HG02642 (cell line): ENCODE results near the gene ZC4H2.
A peak's percentile ranks its signal among the peaks of the same experiment; 100 is the strongest.
"Not testable (repeated sequence)": the region's sequence is repeated elsewhere in the genome, so short reads cannot be mapped to it uniquely, and the experiment has no call there.

Experiments
- ATAC-seq: cut with Tn5 transposase; IDR thresholded peaks from one replicate; pipeline ENCODE4 v1.9.1; 2021; ENCODE audit warnings: mild to moderate bottlenecking; ENCODE audit not compliant: unreplicated experiment, poor library complexity

ZC4H2 gene, protein sequence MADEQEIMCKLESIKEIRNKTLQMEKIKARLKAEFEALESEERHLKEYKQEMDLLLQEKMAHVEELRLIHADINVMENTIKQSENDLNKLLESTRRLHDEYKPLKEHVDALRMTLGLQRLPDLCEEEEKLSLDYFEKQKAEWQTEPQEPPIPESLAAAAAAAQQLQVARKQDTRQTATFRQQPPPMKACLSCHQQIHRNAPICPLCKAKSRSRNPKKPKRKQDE

GRCh38 chrX:64975989-64976672 lies at the start of gene ZC4H2:
Gene ZC4H2 (minus strand): TSS chrX:64976450. CDS start chrX:64976377, 73 bp downstream.
- ATAC-seq: peak; percentile 100

DNA sequence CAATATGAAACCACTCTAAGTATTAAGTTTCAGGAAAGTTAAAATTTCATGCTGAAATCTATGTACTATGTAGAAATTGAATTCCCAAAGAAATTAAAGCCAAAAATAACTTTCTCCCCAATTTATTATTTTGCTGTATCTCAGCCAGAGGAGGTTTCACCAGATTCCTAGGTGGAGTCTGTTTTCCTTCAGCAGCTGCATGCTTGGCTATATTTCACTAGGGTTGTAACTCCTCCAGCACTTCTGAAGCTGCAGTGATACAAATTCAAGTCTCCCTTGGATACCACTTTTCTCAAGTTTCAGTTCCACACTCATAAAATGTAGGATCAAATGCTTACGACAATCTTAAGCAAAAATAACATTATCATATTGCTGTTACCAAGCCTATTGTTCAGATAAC lies 41.2 kb upstream of the ZC4H2 start:
- ATAC-seq: no peak

- no peak for ATAC-seq
Observed at GRCh38 chrX:65014230-65014629, 38.0 kb upstream of the ZC4H2 start.

- ATAC-seq: no peak
Observed at GRCh38 chrX:65009459-65009858, 33.2 kb upstream of the ZC4H2 start.

GRCh38 chrX:65002208-65002607 lies 26.0 kb upstream of the ZC4H2 start:
- not testable (repeated sequence) for ATAC-seq

- no peak for ATAC-seq
Observed at GRCh38 chrX:64996805-64997204, 20.6 kb upstream of the ZC4H2 start.

GRCh38 chrX:64994131-64994798 lies 18.0 kb upstream of the ZC4H2 start:
- no peak for ATAC-seq

- ATAC-seq: no peak
Observed at GRCh38 chrX:64977830-64978229, 1.6 kb upstream of the ZC4H2 start.

GRCh38 chrX:64977051-64977450 lies 801 bp upstream of the ZC4H2 start:
- no peak for ATAC-seq

- peak; percentile 34 for ATAC-seq
Observed at GRCh38 chrX:64976673-64977040, 407 bp upstream of the ZC4H2 start.

DNA sequence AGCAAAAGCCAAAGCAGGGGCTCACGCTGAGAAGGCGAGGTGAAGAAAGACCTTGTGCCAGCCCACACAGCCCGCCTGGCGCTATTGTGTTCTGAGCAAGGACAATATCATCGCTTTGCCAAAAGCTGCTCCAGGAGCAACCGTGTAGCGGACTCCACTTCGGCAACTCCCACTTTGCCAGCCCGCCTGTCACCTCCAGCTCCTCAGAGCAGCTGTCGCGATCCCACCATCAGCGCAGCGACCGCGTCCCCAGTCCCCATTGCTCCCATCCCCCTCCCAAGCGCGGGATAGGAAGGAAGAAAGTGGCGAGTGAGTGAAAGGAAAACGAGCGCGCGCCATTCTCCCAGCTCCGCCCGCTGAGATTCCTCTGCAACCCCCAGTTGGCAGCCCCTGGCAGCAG lies 759 bp downstream of the ZC4H2 start:
- ATAC-seq: no peak

GRCh38 chrX:64925480-64925879 lies 50.8 kb downstream of the ZC4H2 start:
- no peak for ATAC-seq

DNA sequence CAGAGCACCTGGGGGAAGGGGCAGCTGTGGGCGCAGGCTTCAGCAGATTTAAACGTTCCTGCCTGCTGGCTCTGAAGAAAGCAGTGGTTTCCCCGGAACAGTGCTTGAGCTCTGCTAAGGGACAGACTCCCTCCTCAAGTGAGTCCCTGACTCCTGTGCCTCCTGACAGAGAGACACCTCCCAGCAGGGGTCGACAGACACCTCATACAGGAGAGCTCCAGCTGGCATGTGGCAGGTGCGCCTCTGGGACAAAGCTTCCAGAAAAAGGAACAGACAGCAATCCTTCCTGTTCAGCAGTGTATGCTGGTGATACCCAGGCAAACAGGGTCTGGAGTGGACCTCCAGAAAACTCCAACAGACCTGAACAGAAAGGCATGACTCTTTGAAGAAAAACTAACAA lies 68.1 kb downstream of the ZC4H2 start:
- no peak for ATAC-seq

- ATAC-seq: peak; percentile 80
Observed at GRCh38 chrX:64894454-64895038, 81.7 kb downstream of the ZC4H2 start.

- peak; percentile 52 for ATAC-seq
Observed at GRCh38 chrX:64885850-64886249, 90.4 kb downstream of the ZC4H2 start.

DNA sequence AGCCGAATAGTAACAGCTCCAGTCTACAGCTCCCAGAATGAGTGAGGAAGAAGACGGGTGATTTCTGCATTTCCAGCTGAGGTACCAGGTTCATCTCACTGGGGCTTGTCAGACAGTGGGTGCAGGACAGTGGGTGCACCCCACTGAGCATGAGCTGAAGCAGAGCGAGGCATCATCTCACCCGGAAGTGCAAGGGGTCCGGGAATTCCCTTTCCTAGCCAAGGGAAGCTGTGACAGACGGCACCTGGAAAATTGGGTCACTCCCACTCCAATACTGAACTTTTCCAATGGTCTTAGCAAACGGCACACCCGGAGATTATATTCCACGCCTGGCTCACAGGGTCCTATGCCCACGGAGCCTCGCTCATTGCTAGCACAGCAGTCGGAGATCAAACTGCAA lies 97.5 kb downstream of the ZC4H2 start:
- ATAC-seq: not testable (repeated sequence)

DNA sequence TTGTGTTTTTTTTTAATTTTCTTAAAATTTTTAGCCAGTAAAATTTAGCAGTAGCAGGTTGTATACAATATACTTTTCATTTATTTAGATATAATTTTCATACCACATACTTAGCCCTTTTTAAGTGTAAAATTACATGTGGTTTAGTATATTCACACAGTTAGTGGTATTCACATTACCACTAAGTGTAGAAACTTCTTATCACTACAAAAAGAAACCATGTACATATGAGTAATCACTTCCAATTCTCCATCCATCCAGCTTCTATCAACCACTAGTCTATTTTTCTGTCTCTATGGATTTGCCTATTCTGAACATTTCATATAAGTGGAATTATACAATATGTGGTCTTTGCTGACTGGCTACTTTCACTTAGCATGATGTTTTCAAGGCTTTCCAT lies 109.0 kb downstream of the ZC4H2 start:
- ATAC-seq: no peak
